Measurements from ENCODE around the gene GGPS1. TPM values are rescaled to one million over a fixed set of nuclear protein-coding genes. Genes with fewer than 3 reads are reported as not detected.

GGPS1 gene
- total and polyA plus RNA-seq, 4 donors: 4.8 to 13.2 (median 8.3) TPM

GRCh38 chr1:235297579-235297978, 30.8 kb upstream of the GGPS1 start:
- Histone ChIP-seq H3K4me1 (ENCODE audit: control insufficient read depth in 4 of 4, insufficient read depth in 4 of 4, low read length in 3 of 4) (peaks cover 7 to 22% (median 13%) of the 10 kb centered on the region in 4 donors), H3K36me3 (ENCODE audit: control insufficient read depth in 4 of 4, insufficient read depth in 3 of 4, low read depth in 1 of 4, low read length in 3 of 4) (no peaks in the 10 kb centered on the region), H3K9me3 (ENCODE audit: control insufficient read depth in 4 of 4, low read length in 3 of 4) (no peaks in the 10 kb centered on the region), H3K4me3 (ENCODE audit: low read depth in 1 of 3, low read length in 3 of 3) (no peak overlapping the region), H3K27ac (ENCODE audit: low read depth in 1 of 2, low read length in 2 of 2) (no peak overlapping the region), H3K9ac (ENCODE audit: low read depth in 1 of 2, low read length in 2 of 2) (no peak overlapping the region), H3K27me3 (ENCODE audit: control insufficient read depth in 4 of 4, insufficient read depth in 4 of 4, low read length in 3 of 4) (no peaks in the 10 kb centered on the region)
- WGBS: 73% methylated on average over 3 of the region's 3 CpGs
- TF ChIP-seq EGR1 (IDR thresholded peaks at IDR 0.05; ENCODE audit: low read depth in 2 of 2) (no peak), FOXA1 (IDR thresholded peaks at IDR 0.05) (no peak), ATF3 (IDR thresholded peaks at IDR 0.05) (no peak), HNF4A (conservative IDR thresholded peaks at IDR 0.05) (no peak)
- DNase-seq (ENCODE audit: low spot score): no peak

GRCh38 chr1:235298758-235299157, 29.6 kb upstream of the GGPS1 start:
- Histone ChIP-seq H3K27ac (ENCODE audit: low read depth in 1 of 2, low read length in 2 of 2) (no peak overlapping the region), H3K4me1 (ENCODE audit: control insufficient read depth in 4 of 4, insufficient read depth in 4 of 4, low read length in 3 of 4) (peaks cover 7 to 15% (median 10%) of the 10 kb centered on the region in 4 donors)
- no peak for DNase-seq (ENCODE audit: low spot score)

GRCh38 chr1:235299169-235299858, 29.1 kb upstream of the GGPS1 start:
- 51% methylated on average over 10 of the region's 10 CpGs for WGBS
- H3K4me1 ChIP-seq (ENCODE audit: control insufficient read depth in 4 of 4, insufficient read depth in 4 of 4, low read length in 3 of 4): peaks cover 7 to 15% (median 10%) of the 10 kb centered on the region in 4 donors
- H3K27me3 ChIP-seq (ENCODE audit: control insufficient read depth in 4 of 4, insufficient read depth in 4 of 4, low read length in 3 of 4): no peaks in the 10 kb centered on the region
- H3K36me3 ChIP-seq (ENCODE audit: control insufficient read depth in 4 of 4, insufficient read depth in 3 of 4, low read depth in 1 of 4, low read length in 3 of 4): no peaks in the 10 kb centered on the region
- H3K4me3 ChIP-seq (ENCODE audit: low read depth in 1 of 3, low read length in 3 of 3): no peak overlapping the region
- H3K27ac ChIP-seq (ENCODE audit: low read depth in 1 of 2, low read length in 2 of 2): peak overlapping the region in 1 of 2 donors; percentile 20
- no peak for DNase-seq (ENCODE audit: low spot score)
- no peaks in the 10 kb centered on the region for H3K9me3 ChIP-seq (ENCODE audit: control insufficient read depth in 4 of 4, low read length in 3 of 4)
- no peak overlapping the region for H3K9ac ChIP-seq (ENCODE audit: low read depth in 1 of 2, low read length in 2 of 2)
- no peak for TF ChIP-seq SP1 (IDR thresholded peaks at IDR 0.05)
- TF ChIP-seq ATF3 (IDR thresholded peaks at IDR 0.05): no peak
- no peak for TF ChIP-seq GABPA (IDR thresholded peaks at IDR 0.05 in 1 of 2, conservative IDR thresholded peaks at IDR 0.05 in 1 of 2)
- no peak for TF ChIP-seq YY1 (IDR thresholded peaks at IDR 0.05)
- no peak for TF ChIP-seq ZBTB33 (IDR thresholded peaks at IDR 0.05)
- TF ChIP-seq NR2F2 (IDR thresholded peaks at IDR 0.05): no peak
- TF ChIP-seq RAD21 (IDR thresholded peaks at IDR 0.05): no peak
- TF ChIP-seq RXRA (IDR thresholded peaks at IDR 0.05): no peak
- no peak for TF ChIP-seq CTCF (IDR thresholded peaks at IDR 0.05; ENCODE audit: low read depth, low read length, missing input control)
- no peak for TF ChIP-seq TAF1 (conservative IDR thresholded peaks at IDR 0.05)
- TF ChIP-seq EGR1 (IDR thresholded peaks at IDR 0.05; ENCODE audit: low read depth in 2 of 2): no peak

More at GRCh38 chr1:235298758-235299157, 29.6 kb upstream of the GGPS1 start:
- H3K4me3 ChIP-seq (ENCODE audit: low read depth in 1 of 3, low read length in 3 of 3): no peak overlapping the region
- no peaks in the 10 kb centered on the region for H3K36me3 ChIP-seq (ENCODE audit: control insufficient read depth in 4 of 4, insufficient read depth in 3 of 4, low read depth in 1 of 4, low read length in 3 of 4)
- H3K27me3 ChIP-seq (ENCODE audit: control insufficient read depth in 4 of 4, insufficient read depth in 4 of 4, low read length in 3 of 4): no peaks in the 10 kb centered on the region
- no peak for TF ChIP-seq TAF1 (conservative IDR thresholded peaks at IDR 0.05)
- no peak for TF ChIP-seq HNF4A (conservative IDR thresholded peaks at IDR 0.05)
- no peak for TF ChIP-seq RAD21 (IDR thresholded peaks at IDR 0.05)
- TF ChIP-seq MAX (IDR thresholded peaks at IDR 0.05): no peak
- no peak for TF ChIP-seq JUND (IDR thresholded peaks at IDR 0.05)
- TF ChIP-seq CTCF (IDR thresholded peaks at IDR 0.05; ENCODE audit: low read depth, low read length, missing input control): no peak
- TF ChIP-seq ATF3 (IDR thresholded peaks at IDR 0.05): no peak
- no peak for TF ChIP-seq EGR1 (IDR thresholded peaks at IDR 0.05; ENCODE audit: low read depth in 2 of 2)
- H3K9me3 ChIP-seq (ENCODE audit: control insufficient read depth in 4 of 4, low read length in 3 of 4): no peaks in the 10 kb centered on the region
- 49% methylated on average over 2 of the region's 2 CpGs for WGBS
- no peak overlapping the region for H3K9ac ChIP-seq (ENCODE audit: low read depth in 1 of 2, low read length in 2 of 2)

All from liver (tissue), 9 donors.